ENCODE data around the gene NECAB2.
A peak's percentile ranks its signal among the peaks of the same experiment; 100 is the strongest.

The NECAB2 gene

DNA sequence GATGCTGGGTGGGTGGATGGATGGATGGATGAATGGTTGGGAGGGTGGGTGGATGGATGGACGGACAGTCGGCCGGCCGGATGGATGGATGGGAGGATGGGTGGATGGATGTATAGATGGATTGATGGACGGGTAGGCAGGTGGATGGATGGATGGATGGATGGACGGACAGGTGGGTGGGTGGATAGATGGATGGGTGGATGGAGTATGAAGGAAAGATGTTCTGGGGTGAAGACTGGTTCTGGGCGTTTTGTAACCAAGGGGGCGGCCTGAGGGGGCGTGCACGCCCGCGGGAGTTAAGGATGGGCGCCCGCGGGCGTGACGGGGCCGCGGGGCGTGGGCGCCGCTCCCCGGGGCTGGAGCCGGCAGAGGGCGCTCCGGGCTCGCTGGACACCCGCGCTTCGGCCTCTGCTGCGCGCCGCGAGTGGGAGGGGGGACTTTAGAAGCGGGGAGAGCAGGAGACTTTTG, at the start of gene NECAB2:
Gene NECAB2, plus strand, starts transcription at position 407 of the 468 bp plus-strand sequence. CDS start 405 bp downstream, outside the sequence.
- DNase-seq (ENCODE audit: low read depth in 2 of 2) = no peak

DNA sequence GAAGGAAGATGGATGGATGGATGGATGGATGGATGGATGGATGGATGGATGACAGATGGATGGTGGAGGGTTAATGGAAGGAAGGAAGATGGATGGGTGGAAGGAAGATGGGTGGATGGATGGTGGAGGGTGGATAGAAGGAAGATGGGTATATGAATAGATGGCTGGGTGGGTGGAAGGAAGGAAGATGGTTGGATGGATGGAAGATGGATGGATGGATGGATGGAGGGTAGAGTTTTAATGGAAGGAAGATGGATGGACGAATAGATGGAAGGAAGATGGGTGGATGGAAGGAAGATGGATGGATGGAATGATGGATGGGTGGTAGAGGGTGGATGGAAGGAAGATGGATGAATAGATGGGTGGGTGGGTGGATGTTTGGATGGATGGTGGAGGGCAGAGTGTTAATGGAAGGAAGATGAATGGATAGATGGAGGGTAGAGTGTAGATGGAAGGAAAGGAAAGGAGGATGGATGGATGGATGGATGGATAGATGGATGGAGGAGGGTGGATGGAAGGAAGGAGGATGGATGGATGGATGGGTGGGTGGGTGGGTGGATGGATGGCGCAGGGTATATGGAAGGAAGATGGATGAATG, 47.1 kb upstream of the NECAB2 start:
- no peak for DNase-seq (ENCODE audit: low read depth in 2 of 2)

DNA sequence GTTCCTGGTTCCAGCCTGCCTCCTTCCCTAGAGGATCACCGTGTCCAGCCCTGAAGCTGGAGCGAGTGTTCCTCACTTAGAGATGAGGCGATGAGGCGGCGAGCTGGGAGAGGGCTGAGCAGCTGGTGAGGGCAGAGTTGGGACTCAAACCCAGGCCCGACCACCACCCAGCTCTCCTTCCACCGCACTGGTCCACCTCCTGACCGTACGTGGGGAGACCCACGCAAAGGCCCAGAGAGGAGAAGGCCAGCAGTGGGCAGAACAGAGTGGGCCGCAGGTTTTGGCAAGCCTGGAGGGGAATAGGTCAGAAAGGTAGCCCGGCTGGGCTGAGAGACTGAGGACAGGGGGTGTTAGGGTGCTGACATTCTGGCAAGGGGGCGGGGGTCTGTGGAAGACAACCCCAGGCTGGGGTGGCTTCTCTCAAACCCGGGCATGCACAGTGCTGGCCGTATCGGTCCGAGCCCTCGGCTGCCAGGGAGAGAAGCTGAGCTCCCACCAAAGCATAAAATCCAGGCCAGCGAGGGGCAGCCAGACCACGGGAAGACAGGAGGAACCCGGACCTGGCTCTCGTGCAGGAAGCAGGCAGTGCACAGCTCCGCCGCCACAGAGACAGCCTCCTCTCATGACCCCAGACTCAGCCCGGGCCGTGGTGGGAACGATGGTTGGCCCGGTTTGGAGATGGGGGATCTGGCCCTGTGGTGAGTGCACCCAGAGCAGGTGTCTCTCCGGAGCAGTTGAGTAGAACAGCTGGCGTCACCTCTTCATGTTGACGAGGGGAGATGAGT, 44.3 kb upstream of the NECAB2 start:
- DNase-seq (ENCODE audit: low read depth in 2 of 2) = no peak

DNA sequence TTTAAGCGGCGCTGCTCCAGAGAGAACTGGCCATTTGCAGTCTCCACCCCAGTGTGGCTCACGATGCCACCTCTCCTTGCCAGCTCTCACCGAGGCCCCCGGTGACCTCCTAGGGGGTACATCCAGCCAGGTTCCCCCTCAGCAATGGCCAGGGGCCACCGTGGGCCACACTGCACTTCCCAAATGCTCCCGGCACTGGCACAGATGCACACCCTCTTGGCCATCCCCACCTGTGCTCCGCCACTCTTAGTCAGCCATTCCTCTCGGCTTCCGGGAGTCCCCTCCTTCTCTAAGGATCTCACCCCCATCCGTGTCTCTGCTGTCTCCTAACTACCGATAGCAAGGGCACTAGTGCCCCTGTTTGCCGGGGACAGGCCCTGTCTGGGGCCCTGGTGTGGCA, 43.4 kb upstream of the NECAB2 start:
- DNase-seq (ENCODE audit: low read depth in 2 of 2) = no peak

DNA sequence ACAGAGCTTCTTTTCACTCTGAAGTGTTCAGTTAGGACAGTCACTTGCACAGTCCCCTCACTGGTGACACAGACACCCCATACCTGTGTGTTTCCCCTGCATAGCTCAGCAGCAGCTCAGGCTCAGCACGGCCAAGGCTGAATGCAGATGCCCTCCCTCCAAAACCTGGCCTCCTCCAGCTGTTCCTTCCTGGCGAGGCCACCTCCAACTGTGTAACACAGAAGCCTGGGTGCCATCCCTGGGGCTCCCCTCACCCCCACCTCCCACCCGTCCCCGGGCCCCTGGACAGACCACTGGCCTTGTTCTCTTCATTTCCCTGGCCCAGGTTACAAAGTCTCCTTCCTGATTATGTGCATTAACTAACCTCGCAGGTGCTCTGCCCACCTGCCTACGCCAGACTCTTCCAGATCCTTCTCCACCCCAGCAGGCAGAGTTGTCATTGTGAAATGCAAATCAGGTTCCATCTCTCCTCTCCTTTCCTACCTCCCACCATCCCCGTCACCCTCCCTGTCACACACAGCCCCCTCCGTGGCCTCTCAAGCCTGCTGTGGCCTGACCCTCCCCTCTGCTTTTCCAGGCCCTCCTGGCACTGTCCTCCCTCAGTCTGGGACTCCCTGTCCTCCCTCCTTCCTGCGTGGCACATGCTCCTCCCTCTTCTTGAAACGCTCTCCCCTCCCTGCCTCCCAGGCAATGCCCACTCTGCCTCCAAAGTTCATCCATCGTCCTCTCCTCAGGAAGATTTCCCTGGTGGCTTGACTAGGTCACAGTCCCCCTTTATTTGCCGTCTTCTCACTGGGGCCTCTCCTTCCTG, 42.7 kb upstream of the NECAB2 start:
- DNase-seq (ENCODE audit: low read depth in 2 of 2) = no peak

DNA sequence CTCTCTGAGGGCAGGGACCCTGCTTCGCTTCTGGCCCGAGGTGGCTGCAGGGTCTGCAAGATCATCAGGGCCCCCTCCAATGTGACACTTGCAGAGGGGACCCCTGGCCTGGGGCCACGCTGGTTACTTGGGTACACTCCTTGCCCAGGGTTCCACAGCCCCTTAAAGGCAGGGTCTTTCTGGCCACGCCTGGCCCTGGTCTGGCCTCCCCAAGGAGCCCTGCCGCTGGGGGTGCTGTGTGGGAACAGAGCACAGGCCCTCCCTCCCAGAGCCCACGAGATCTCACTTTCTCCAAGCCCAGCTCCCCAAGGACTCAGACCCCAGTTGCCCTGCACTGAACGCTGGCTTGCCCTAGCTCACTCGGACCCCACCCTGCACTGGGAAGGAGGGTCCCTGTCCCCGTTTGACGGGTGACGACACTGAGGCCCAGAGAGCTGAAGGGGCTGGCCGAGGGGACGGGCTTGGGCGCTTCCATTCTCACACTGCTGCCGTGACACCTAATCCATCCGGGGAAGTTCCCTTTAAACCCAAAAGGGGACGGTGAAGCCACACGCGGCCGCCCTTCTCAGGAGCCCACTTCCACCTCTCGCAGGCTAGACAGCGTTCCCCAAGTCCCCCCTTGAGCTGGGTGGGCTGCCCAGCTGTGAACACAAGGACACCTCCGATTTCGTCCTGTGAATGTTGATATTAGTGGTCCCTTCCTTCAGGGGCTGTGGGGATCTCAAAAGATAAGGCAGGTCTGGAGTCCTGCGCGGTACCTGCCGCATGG, 41.9 kb upstream of the NECAB2 start:
- no peak for DNase-seq (ENCODE audit: low read depth in 2 of 2)

DNA sequence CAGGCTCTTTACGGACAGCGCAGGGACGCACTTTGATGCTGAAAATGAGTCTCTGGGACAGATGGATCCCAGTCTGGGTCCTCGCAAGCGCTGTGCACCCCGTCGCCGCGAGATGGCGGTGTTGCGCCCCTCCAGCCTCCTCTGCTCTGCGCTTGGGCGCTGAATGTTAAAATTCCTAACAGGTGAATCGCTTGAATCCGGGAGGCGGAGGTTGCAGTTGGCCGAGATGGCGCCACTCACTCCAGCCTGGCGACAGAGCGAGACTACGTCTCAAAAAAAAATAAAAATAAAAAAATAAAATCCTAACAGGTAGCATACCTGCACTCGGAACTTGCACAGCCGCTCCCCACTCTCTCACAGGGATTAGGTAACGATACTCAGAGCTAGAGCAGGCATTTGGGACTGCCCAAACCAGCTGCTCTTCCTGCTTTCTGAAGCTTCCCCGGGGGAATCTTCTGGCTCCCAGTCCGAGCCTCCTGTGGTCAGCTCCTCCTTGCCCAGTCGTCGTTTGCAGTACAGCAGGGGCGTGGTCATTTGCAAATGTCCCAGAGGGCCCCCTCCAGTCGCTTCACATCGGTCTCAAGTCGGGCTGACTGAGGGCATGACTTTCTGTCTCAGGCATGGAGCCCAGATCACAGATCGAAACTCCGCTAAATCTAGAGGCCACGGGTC, 41.2 kb upstream of the NECAB2 start:
- peak in 1 of 2 donors; percentile 52 for DNase-seq (ENCODE audit: low read depth in 2 of 2)

DNA sequence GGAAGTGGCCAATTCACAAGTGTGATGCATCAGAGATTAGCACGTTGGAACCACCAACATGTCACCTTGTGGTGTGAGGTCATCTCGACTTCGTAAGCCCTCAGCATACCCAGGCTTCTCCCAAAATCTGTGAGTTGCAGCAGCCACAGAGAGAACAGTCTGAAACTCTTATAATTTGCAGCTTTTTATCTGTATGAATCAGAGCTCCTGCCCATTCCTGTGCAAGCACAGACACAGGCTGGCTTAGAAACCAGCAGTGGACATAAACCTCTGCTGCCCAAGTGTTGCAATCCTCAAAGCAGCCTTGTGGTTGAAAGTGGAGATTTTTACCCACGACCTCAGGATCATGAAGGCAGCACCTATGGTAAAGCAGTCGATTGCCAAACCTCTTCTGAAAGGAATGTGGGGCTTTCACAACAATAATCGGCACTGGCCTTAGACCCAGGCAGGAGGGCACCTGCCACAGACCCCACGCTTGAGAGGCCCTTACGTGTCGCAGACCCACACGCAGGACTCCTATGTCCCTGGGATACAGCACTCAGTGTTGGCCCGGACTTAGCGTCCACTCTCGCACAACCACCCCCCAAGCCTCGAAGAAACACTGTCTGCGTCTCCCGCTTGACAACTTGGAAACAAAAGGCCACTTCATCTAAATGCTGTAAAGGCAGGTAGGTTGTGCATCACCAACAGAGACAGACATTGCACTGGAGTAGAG, 39.5 kb upstream of the NECAB2 start:
- DNase-seq (ENCODE audit: low read depth in 2 of 2) = no peak

DNA sequence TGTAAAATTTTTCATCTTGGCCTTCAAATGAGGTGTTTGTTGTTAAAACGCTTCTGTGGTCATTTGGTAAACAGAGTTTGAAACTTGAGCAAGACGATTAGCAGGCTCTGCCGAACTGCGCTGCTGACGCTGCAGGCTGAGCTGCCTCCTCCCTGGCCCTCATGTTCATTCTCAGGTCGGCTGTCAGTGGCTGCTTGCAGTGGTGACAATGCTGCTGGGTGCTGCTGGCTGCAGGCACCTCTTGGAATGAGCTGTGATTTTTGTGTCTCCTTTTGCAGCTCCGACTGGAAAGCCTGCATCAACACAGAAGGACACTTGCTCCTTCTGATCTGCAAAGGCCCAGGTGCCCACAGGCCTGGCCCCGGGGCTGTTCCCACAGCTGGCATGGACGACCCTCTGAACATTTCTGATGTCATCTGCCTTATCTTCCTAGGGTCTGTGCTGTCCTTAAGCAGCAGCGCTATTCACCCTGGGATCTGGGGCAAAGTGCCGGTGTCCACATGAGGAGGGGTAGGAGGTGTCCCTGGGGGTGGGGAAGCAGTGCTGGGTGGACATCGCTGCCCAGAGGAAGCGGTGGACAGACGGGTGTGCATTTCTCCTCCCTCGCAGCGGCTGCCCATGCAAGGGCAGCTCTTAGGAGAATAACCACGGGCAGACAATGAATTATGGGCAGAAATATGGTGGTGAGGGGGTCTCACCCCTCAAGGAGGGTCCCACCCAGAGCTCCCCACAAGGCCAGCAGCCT, 38.1 kb upstream of the NECAB2 start:
- no peak for DNase-seq (ENCODE audit: low read depth in 2 of 2)

DNA sequence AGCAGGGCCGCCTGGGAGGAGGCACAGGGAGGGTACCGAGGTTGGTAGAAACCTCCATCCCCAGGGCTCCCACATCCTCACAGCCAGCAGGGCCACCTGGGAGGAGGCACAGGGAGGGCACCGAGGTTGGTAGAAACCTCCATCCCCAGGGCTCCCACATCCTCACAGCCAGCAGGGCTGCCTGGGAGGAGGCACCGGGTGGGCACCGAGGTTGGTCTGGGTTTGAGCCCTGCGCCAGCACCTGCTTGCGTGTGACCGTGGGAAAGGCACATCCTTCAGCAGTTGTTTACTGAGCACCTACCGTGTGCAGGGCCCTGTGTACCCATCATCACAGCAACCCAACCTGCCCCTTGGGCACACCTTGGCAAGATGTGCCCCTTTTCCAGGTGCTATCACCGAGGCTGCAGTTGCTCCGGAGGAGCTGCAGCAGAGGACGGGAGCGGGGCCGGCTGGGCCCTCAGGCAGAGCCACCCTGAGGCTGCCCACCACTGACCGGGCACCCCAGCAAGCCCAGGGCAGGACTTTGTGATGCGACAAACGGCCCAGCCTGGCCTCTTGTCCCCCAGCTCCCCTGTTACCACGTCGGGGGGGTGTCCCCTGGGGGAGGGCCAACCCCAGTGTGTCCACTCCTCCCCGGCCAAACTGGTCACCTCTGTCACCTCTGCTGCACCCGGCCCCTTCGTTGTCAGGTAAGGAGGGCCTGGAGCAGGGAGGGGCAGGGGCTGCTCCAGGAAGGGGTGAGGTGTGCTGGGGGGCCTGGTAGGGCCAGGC, 37.1 kb upstream of the NECAB2 start:
- no peak for DNase-seq (ENCODE audit: low read depth in 2 of 2)

DNA sequence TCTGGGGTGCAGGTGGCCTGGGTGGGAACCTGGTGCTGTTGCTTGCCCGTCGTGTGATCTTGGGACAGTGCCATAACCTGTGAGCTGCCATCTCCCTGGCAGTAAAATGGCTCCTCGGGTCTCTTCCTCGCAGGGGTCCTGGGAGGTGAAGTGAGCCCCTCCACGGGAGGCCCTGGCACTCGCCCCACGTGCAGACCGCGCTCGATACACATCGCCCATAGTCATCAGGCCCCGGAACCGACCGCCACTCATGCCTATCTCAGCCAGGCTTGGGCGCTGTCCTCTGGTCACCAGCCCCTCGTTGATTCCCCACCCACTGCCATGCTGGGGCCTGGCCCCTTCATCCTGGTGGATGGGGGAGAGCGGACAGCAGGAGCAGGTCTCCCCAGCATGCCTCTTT, 36.5 kb upstream of the NECAB2 start:
- DNase-seq (ENCODE audit: low read depth in 2 of 2) = no peak

DNA sequence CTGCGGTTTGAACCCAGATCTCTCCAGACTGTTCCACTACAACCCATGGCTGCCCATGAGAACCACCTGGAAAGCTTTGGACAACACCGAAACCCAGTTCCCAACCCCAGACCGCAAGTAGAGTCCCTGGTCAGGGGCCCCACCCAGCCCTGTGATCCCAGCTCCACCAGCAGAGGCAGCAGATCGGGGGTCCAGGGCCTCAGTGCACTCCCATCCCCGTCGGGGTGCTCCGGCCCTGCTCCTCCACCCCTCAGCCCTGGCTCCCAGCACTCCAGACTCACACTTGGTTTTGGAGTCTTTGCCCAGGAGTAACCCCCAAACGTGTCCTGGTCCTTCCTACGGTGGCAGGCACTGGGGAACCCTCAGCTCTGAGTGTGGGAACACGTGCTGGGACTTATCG, 35.7 kb upstream of the NECAB2 start:
- DNase-seq (ENCODE audit: low read depth in 2 of 2) = no peak

DNA sequence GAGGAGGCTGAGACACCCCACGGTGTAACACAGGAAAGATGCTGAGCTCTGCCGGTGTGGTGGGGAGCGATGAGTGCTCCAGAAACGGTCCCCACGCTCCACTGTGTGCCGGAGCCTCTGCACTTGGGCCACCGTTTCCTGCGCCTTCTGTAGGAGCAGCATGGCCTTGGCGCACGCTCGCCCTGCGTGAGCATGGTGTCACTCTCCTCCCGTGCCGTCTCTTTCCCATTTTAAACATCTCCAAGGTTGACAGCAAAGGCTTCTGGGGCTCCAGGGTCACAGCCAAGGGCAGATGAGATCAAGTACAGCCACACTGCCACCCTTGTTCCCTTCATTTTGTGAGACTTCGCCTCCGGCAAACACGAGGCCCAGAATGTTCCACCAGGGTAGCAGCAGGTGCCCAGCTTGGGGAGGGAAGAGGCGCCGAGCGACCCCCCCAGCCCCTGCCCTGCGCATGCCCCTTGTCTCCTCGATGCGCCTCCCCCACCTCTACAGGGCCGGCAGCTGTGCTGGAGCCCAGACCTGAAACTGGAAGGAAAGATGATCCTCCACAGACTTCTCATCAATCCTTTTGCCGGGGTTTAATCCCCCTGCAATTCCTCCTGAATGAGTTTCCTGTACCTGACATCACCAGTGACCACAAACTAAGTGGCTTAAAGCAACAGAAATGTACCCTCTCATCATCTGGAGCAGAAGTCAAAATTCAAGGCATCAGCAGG, 34.9 kb upstream of the NECAB2 start:
- DNase-seq (ENCODE audit: low read depth in 2 of 2) = no peak

DNA sequence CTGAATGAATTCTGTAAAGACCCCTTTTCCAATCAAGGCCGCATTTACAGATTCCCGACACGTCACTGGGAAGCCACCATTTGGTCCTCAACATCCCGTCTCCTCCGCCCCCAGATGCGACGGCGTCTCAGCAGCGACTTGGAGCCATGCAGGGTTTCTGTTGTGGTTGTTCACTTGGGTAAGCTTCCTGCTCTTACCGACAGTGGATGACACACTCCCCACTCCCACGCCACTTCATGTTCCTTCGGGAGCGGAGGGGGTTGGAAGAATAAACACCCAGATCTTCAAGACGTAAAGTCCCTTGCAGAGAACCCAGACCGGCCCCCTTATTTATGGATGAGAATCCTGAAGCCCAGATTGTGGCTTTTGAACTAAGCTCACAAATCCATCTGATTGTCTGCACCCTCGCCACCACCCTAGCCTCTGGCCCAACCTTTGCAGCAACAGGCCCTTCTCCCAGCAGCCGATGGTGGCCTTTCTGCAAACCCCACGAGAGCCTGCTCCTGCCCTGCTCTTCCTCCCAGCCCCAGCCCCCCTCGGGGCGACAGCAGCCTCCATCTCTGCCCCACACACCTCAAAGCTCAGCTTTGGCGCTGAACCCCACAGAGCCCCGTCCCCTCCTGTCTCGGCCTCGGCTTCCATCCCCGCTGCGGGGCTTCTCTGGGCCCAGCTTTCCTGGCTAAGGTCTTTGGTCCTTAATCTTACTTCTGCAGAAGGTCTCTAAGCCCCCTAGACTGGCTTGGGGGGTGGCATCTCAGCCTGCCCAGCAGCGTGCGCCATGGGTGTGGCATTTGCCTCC, 34.0 kb upstream of the NECAB2 start:
- no peak for DNase-seq (ENCODE audit: low read depth in 2 of 2)

DNA sequence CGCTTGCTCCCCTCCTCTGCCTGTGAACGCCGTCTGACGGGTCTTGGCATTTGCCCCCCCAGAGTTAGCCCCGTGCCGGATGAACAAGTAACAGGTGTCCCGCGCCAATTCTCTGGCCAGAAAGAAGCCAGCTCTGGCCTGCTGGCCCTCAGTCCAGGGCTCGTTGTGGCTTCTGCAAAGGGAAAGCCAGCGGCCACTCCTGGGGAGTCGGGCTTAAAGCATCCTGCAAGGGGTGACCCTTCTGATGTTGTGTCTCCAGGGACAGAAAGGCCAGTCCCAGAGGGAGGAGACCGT, 33.4 kb upstream of the NECAB2 start:
- DNase-seq (ENCODE audit: low read depth in 2 of 2) = no peak

DNA sequence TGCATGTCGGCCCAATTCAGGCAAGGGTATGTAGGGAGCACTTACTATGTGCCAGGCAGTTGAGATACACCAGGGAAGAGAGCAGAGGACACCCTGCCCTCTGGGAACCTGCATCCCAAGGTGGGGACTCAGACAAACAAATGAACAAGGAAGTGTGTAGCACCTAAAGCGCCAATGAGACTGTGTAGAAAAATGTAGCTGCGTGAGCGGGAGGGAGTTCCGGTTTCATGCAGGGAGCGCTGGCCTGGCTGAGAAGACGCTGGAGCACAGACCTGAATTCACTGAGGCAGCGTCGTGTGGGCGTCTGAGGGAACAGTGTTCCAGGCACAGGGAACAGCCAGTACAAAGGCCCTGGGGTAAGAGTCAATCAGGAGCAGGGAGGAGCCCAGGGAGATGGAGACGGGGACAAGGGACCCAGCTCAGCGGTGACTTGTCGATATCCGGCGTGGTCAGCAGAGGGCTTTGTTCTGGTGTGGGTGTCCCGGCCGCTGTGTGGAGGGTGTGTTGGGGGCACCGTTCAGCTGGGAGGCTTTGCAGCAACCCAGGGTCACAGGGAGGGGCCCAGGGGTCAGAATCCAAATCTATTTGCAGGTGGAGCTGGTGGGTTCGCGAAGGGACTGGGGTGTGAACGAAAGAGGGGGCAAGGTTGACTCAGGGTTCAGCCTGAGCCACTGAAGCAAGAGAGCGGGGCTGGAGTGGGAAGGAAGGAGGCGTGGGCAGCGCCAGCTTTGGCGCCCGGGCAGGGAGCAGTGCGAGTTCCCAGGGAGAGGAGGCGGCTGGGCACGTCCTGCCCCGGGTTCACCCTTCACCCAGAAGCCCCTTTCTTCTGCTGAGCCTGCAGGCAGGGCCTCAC, 32.8 kb upstream of the NECAB2 start:
- DNase-seq (ENCODE audit: low read depth in 2 of 2) = no peak

DNA sequence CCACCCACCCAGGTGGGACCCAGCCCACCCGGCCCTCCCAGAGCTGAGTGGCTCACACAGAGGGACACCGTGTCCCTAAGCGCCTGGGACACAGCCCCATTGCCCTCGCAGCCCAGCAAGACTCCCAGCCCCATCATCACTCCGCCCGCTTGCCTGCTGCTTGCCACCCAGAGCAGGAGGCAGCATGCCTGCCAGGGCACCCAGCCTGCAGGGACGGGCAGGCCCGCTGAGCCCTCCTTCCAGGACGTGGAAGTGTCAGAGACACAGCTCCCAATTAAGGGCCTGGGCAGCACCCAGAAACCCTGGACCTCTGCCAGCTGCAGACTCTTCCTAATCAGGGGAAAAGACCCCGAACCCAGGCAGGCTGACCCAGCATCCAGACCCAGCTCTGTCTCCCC, 32.2 kb upstream of the NECAB2 start:
- no peak for DNase-seq (ENCODE audit: low read depth in 2 of 2)

Measured in stimulated activated CD4-positive, alpha-beta T cell treated with anti-CD3 and anti-CD28 coated beads, Interleukin-1b, Interleukin-23, amount 100 ng/mL, for 1 hour (primary cell).